ENCODE data around the gene SAMM50.

DNA sequence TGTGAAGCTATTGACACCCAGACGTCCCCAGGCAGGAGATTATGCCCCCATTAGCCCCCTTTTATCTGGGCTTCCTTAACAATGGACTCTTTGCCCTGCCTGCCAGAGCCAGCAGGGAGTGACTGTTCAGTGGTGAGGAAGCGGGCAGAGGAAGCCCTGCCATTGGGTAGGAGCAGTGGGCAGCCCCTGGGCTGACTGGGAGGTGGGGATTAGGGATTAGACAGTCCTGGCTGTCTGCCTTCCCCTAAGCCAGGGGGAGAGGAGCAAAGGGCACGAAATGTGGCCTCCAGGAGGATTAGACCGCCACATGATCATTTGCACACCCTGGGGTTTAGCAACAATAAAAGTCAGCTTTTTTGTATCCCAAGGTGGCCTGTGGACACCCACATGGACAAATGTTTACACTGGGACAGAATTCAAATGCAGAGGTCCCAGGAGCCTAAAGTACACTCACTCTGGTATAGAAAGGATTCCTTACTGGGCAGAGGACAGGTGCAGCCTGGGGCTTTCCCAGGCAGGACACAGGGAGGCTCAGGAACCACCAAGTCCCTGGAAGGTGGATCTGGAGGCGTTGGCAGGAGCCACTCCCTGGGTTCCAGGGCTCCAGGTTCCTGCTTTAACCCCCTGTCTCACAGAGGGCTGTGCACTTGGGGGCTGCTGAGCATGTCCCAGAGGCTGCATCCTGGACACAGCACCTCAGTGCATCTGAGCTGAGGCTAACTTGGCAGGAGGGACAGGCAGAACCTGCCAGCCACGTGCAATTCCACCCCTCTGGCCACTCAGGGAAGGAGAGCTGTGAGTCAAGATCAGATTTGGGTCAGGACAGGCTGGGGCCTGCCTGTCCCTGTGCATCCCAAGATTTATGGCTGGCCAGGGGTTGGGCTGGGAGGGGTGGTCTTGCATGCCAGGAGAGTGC is 29.6 kb upstream of the SAMM50 start:
- TF ChIP-seq, protein P1, sequence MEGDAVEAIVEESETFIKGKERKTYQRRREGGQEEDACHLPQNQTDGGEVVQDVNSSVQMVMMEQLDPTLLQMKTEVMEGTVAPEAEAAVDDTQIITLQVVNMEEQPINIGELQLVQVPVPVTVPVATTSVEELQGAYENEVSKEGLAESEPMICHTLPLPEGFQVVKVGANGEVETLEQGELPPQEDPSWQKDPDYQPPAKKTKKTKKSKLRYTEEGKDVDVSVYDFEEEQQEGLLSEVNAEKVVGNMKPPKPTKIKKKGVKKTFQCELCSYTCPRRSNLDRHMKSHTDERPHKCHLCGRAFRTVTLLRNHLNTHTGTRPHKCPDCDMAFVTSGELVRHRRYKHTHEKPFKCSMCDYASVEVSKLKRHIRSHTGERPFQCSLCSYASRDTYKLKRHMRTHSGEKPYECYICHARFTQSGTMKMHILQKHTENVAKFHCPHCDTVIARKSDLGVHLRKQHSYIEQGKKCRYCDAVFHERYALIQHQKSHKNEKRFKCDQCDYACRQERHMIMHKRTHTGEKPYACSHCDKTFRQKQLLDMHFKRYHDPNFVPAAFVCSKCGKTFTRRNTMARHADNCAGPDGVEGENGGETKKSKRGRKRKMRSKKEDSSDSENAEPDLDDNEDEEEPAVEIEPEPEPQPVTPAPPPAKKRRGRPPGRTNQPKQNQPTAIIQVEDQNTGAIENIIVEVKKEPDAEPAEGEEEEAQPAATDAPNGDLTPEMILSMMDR (IDR thresholded peaks at IDR 0.05; ENCODE audit: low read length) = no peak
- no peak for TF ChIP-seq EZH2 (IDR thresholded peaks at IDR 0.05; ENCODE audit: borderline replicate concordance, low read length)

All from OCI-LY1 (cell line).